Measurements from ENCODE around the gene DAND5.
A peak's percentile ranks its signal among the peaks of the same experiment; 100 is the strongest.
"Not testable (repeated sequence)": the region's sequence is repeated elsewhere in the genome, so short reads cannot be mapped to it uniquely, and the experiment has no call there.

Gene DAND5

GRCh38 chr19:12945479-12946091, 23.8 kb upstream of the DAND5 start, which contains the start of gene RAD23A:
RAD23A (plus strand) TSS chr19:12945862; CDS start chr19:12945949, 87 bp downstream.
- FAIRE-seq (peak; percentile 28), DNase-seq (ENCODE audit: low spot score) (peak; percentile 92)

- DNase-seq (ENCODE audit: low spot score), result peak; percentile 64
- no peak for FAIRE-seq
Measured at GRCh38 chr19:12946092-12946721, 23.2 kb upstream of the DAND5 start.

- DNase-seq (ENCODE audit: low spot score) (no peak), FAIRE-seq (no peak)
Measured at GRCh38 chr19:12946731-12947496, 22.5 kb upstream of the DAND5 start.

GRCh38 chr19:12947702-12948611, 21.4 kb upstream of the DAND5 start:
- no peak for FAIRE-seq

GRCh38 chr19:12948612-12949362, 20.6 kb upstream of the DAND5 start:
- no peak for FAIRE-seq

More at GRCh38 chr19:12947702-12948611, 21.4 kb upstream of the DAND5 start:
- DNase-seq (ENCODE audit: low spot score), result no peak

GRCh38 chr19:12949363-12950283, 19.8 kb upstream of the DAND5 start:
- no peak for FAIRE-seq

More at GRCh38 chr19:12948612-12949362, 20.6 kb upstream of the DAND5 start:
- no peak for DNase-seq (ENCODE audit: low spot score)

GRCh38 chr19:12952050-12952449, 17.3 kb upstream of the DAND5 start:
- FAIRE-seq; DNase-seq (ENCODE audit: low spot score): not testable (repeated sequence)

More at GRCh38 chr19:12949363-12950283, 19.8 kb upstream of the DAND5 start:
- no peak for DNase-seq (ENCODE audit: low spot score)

- FAIRE-seq (no peak), DNase-seq (ENCODE audit: low spot score) (no peak)
Measured at GRCh38 chr19:12952488-12953137, 16.8 kb upstream of the DAND5 start.

- DNase-seq (ENCODE audit: low spot score) (no peak), FAIRE-seq (no peak)
Measured at GRCh38 chr19:12953138-12953798, 16.1 kb upstream of the DAND5 start.

GRCh38 chr19:12953799-12954611, 15.4 kb upstream of the DAND5 start:
- FAIRE-seq, result no peak

GRCh38 chr19:12954612-12954962, 14.8 kb upstream of the DAND5 start:
- DNase-seq (ENCODE audit: low spot score) (no peak), FAIRE-seq (no peak)

More at GRCh38 chr19:12953799-12954611, 15.4 kb upstream of the DAND5 start:
- no peak for DNase-seq (ENCODE audit: low spot score)

- FAIRE-seq; DNase-seq (ENCODE audit: low spot score): not testable (repeated sequence)
Measured at GRCh38 chr19:12955575-12955974, 13.8 kb upstream of the DAND5 start.

- FAIRE-seq (no peak), DNase-seq (ENCODE audit: low spot score) (no peak)
Measured at GRCh38 chr19:12955996-12956395, 13.4 kb upstream of the DAND5 start.

- FAIRE-seq (no peak), DNase-seq (ENCODE audit: low spot score) (peak; percentile 69)
Measured at GRCh38 chr19:12956446-12957388, 12.7 kb upstream of the DAND5 start, which contains the start of gene GADD45GIP1. GADD45GIP1 (minus strand) TSS chr19:12957223; CDS start chr19:12957212, 11 bp downstream.

GRCh38 chr19:12957389-12957952, 11.9 kb upstream of the DAND5 start:
- FAIRE-seq; DNase-seq (ENCODE audit: low spot score): not testable (repeated sequence)

GRCh38 chr19:12959481-12959880, 9.9 kb upstream of the DAND5 start:
- no peak for FAIRE-seq

More at GRCh38 chr19:12959481-12959880, 9.9 kb upstream of the DAND5 start:
- DNase-seq (ENCODE audit: low spot score), result no peak

Data from RCC 7860 (cell line).